HG03520 (cell line): Measurements from ENCODE around the gene OPCML.

Source experiments
- ATAC-seq: cut with Tn5 transposase; IDR thresholded peaks from one replicate; pipeline ENCODE4 v1.9.1; 2021; ENCODE audit warnings: mild to moderate bottlenecking, moderate library complexity; ENCODE audit not compliant: unreplicated experiment

Gene OPCML

DNA sequence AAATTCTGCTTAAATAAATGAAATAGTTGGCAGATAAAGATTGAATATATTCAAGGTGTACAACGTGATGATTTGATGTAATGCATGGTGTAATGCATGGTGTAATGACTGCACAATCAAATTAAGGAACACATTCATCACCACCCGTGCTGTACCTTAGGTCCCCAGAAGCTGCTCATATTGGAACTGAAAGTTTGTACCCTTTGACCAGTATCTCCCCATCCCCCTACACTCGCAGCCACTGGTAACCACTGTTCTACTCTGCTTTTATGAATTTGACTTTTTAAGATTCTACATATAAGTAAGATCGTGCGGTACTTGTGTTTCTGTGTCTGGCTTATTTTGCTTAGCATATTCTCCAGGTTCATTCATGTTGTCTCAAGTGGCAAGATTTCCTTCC is 445.8 kb downstream of the OPCML start:
- ATAC-seq = no peak

DNA sequence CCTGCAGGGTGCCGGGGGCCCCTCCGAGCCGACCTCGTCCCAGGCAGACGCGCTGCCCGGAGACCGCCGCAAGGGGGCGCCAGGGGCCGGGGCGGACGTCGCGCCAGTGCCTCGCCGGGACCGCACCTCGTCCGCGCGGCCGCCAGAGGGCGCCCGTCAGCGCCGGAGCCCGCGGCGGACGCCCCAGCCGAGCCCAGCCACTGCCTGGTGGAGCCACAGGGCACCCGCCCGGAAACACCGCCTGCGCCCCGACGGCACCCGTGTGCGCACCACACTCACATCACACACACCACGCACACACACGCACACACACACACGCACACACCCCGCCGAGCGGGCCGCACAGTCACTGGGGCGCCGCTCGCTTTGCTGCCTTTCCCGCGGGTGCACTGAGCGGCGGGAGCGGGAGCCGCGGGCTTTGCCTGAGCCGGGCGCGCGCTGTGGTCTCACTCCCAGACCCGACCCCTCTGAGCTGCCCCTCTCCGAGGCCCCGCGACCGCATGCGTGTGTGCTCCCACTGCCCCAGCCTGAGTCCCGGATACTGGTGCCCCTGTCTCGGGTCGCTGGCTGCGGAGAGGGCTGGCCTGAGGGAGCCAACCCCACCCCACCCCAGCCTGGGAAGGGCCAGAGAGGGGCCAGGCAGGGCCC is 449.3 kb downstream of the OPCML start:
- peak; percentile 85 for ATAC-seq

- no peak for ATAC-seq
These were observed 449.9 kb downstream of the OPCML start for GRCh38 chr11:133082453-133082781.

DNA sequence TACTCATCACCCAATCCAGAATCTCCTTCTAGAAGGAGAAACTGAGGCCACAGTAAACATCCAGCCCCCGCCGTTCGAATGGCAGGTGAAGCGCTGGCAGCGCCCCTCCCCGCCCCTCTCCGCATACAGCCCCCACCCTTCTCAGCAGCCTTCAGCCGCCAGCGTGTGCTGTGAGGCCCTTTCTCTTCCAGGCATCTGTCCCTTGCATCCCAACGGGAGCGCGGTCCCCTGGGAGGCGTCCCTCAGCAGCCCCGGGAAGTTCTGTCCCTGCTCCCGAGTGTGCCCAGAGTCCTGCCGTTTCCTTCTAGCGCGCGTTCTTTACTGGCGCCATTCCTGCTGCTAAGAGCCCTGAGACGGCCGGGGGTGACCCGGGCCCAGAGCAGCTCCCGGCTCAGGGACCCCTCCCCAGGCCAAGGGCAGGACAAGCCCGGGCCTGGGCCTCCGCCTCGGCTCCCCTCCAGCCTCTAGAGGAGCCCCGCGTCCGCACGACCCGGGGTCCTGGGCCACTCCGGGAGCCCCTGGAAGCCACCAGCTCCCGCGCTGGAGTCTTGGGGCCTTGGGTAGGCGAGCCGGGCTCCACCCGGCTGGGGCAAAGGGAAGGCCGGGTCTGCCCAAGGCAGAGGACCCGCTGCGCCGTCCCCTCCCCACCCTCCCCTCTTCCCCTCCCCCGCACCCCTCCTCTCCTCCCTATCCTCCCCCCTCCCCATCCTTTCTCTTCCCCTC is 450.4 kb downstream of the OPCML start:
- ATAC-seq = no peak

GRCh38 chr11:133081020-133081419 is 451.3 kb downstream of the OPCML start:
- ATAC-seq = no peak

DNA sequence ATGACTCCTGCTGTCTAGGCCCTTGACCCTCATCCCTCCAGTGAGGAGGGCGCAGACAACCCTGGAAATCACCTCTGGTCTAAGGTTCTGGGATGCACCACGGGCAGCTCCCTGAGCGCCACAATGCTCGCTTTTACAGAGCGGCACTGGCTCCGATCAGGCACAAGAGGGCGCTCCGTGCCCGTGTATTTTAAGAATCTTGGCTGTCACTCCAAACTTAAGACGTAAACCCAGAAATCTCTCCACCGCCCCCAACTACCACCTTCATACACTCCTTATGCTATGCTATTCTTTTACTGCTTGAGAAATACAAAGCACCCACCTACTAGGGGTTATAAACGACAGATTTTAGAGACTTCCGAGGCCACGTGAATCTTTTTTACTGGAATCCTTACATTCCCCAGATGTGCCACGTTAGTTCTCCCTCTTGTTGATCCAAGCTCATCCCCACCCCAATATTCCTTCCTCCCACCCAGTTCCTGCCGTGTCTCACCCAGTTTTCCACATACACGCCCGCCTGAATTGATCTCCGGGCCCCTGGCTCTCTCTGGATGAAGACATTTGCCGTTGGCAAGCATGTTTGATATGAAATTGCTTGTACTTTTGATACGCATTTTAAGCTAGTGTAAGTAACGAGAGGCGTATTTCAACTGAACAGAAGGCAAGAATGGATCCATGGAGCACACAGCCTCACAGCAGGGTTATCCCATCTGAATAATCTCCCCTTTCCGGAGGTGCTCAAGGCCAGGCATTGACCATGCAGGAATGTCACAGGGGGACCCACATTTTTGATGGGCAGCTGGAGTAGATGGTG is 453.5 kb downstream of the OPCML start:
- peak; percentile 33 for ATAC-seq

- no peak for ATAC-seq
These were observed 454.3 kb downstream of the OPCML start for GRCh38 chr11:133078012-133078411.

DNA sequence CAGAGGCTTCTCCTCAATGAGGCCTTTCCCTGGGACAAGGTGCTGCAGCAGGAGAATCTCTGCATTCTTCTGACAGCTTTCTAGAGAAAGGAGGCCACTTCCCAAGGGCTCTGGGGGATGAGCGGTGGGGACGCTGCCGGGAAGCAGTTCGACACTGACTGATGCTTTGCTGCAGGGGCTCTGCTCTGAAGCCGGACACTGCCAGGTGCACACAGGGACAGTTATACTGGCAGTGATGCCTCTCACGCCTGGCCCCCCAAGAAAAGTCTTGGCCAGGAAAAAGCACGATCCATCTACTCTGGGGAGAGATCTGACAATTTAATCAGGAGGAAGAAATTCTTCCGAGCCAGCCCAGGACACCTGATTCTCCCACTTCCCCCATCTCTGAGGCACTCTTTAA is 456.9 kb downstream of the OPCML start:
- ATAC-seq = no peak

- no peak for ATAC-seq
These were observed 459.3 kb downstream of the OPCML start for GRCh38 chr11:133072858-133073582.

- no peak for ATAC-seq
These were observed 459.9 kb downstream of the OPCML start for GRCh38 chr11:133072378-133072777.

DNA sequence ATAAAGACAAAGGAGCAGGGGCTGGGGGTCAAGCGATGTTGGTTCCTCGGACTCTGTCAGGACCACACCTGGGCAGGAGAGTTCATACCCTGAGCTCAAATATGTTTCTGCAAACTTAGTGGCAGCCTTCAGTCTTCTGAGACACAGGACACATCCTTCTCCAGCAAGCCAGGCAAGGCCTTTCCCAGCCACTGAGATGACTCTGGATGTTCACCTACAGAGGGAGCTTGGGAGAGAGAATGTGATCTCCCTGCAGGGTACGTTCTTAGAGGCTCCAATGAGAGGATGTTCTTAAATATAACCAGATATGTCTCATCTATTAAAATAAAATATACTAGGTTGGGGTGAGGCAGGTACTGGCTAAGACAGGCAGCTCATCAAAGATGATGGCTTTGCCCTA is 461.5 kb downstream of the OPCML start:
- no peak for ATAC-seq

DNA sequence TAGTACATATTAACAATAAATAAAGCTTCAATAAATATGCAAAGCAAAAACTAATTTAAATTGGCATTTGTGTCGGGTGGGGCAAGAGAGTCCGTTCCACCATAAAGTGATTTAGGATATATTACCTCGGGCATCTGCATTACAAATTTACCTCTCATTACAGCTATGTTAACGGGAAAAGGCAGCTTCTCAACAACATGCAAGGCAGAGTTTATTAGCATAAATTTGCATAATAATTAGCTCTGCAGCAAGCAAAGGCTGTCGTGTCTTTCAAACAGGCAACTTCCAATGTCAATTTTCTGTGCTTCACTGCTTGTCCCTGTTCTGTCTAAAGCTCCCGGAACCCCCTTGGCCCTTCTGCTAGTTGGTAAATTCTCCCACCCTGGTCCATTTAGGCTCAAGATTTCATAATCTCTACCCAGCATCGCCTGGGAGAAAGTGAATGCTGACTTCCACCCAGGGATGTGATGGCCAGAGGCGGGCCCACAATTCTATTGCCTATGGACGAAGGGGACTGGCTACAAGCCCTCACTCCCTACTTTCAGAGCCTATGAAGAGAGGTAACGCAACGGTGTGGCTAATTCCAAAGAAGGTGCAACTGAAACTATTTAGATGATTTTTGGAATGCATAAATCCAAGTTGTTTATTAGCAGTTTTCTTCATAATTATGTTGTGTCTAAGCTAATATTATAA is 462.1 kb downstream of the OPCML start:
- no peak for ATAC-seq

- ATAC-seq = no peak
These were observed 466.3 kb downstream of the OPCML start for GRCh38 chr11:133065847-133066485.

- ATAC-seq = no peak
These were observed 467.3 kb downstream of the OPCML start for GRCh38 chr11:133064961-133065360.

DNA sequence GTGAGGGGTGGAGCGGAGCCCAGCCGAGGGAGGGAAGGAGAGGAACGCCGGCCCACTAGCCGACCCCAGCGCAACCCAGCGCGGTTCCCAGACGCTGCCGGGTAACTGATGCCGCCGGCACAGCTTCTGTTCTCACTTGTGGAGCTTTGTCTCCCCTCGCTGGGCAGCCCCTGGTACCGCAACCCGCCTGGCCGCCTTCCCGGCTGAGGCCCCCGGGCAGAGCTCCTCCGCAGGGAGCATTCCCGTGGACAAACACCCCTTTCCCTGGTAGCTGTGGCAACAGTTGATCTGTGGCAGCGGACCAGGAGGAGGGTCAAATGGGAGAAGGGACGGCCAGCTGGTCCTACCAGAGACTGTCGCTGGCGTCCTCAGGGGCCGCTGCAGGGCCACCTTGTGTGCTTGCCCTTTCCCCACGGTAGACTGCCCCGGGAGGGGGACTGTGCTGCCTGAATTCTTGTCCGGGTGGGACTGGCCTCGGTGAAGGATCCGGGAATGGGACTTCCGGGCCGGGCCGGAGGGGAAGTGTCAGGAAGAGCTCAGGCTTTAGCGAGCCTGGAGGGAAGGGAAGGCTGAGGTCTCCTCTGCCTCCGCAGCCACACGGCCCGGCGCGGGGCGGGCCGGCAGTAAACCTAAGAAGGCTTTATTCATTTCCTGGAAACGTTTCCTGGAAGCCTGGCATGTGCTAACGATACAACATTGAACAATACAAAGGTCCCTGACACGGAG is 468.0 kb downstream of the OPCML start:
- ATAC-seq = no peak

DNA sequence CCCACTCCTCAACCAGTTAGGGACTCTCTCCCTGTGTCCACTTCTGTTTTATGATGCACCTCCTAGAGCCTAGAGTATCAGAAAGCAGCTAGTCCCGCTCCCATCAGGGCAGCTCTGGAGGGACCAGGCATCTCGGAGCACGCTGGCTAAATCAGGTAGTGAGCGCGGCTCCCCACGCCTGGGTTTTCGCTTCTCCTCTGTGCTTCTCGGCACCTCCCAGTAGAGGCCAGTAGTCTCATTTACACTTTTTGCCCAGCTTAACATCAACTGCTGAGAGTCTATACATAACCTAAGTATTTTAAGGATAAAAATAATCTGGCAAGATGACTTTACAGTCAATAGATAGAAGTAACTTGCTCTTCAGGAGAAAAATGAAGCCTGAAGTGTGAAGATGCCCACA is 473.8 kb downstream of the OPCML start:
- ATAC-seq = no peak

GRCh38 chr11:133053124-133053776 is 479.1 kb downstream of the OPCML start:
- ATAC-seq = no peak

DNA sequence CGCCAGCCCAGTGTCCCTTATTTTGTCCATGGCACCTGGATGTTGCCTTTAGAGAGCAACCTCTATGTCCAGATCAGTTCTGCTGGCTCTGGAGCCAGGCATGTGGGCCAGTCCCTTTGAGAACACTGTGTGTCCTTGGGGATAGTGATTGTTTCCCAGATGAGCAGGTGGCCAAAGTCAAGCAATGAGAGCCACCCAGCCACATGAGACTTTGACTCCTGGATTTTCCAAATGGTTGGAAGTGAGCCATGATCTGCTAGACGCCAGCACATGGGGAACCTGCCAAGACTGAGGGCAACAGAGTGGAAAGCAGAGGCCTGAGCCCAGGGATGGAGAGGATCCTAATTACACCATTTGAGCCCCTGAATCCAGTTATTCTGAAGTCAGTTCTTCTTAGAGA is 479.8 kb downstream of the OPCML start:
- no peak for ATAC-seq
